Ecto neural progenitor cell (in vitro differentiated cells): ENCODE measurements around the gene ZNF511.

Source experiments
- DNase-seq: peaks from one replicate; pipeline ENCODE4 v3.0.0-alpha.2; 2018; ENCODE audit warnings: low spot score

ZNF511 gene

GRCh38 chr10:133292919-133293809 lies 15.6 kb upstream of the ZNF511 start:
- no peak for DNase-seq

DNA sequence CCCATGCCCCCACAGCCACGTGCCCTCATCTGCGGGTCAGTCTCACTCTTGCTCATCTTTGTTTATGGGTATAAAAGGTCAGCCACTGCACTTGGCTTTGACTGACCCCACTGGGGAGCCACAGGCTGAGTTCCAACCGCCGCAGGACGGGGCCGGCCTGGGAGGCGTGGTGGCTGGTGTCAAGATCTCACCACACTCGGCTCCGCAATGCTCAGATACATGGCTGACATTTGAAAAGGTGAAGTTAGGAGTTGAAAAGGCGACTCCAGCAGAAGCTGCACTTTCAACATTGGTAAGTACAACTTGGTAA lies 14.9 kb upstream of the ZNF511 start:
- DNase-seq, result no peak

DNA sequence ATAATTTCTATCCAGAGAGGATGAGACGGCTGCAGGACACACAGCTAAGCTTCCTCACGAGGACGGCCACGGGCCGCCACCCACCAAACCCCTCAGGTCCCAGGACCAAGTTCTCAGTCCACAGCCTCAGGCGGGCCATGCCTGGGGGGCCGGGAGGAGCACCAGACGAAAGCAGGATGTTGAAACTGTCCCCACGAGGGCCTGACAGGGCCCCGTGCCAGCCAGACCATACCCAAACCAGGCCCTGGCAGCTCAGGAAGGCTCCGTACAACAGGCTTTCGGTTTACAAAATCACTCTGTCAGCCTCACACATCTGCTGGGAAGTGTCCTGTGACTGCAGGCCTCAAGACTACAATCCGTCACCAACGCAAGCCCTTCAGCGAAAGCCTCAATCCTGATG lies 14.5 kb upstream of the ZNF511 start:
- no peak for DNase-seq

GRCh38 chr10:133295426-133296320 lies 13.0 kb upstream of the ZNF511 start:
- no peak for DNase-seq

GRCh38 chr10:133297504-133297903 lies 11.2 kb upstream of the ZNF511 start:
- no peak for DNase-seq

- DNase-seq, result no peak
These were observed 10.2 kb upstream of the ZNF511 start for GRCh38 chr10:133298466-133298865.

- no peak for DNase-seq
These were observed 9.5 kb upstream of the ZNF511 start for GRCh38 chr10:133299224-133299623.

DNA sequence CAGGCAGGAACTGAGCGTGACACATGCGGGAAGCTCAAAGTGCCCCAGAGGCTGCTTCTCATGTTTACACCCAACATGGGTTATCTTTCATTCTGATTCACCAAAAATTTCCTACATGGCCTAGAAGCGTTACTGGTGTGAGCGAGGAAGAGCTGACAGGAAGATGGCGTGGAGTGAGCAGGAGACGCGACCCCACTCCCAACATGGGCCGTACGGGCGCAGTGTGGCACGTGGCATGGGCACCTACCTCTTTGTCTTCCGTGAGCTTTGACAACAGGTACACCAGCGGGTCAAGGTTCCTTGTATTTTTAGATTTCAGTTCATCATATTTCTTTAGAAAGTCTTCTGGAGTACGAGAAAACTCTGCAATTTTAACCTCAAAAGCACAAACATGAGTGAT lies 9.0 kb upstream of the ZNF511 start:
- DNase-seq, result no peak

DNA sequence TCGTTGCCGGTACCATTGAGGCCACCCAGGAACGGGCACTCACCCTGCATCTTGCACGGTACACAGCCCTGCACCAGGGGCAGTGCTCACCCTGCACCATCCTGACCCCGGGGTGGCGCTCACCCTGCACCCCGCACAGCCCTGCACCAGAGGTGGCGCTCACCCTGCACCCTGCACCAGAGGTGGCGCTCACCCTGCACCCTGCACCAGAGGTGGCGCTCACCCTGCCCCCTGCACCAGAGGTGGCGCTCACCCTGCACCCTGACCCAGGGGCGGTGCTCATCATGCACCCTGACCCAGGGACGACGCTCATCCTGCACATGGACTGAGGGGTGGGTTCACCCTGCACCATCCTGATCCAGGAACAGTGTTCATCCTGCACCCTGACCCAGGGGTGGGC lies 6.5 kb upstream of the ZNF511 start:
- DNase-seq, result no peak

- DNase-seq, result no peak
These were observed 5.5 kb upstream of the ZNF511 start for GRCh38 chr10:133303206-133303605.

DNA sequence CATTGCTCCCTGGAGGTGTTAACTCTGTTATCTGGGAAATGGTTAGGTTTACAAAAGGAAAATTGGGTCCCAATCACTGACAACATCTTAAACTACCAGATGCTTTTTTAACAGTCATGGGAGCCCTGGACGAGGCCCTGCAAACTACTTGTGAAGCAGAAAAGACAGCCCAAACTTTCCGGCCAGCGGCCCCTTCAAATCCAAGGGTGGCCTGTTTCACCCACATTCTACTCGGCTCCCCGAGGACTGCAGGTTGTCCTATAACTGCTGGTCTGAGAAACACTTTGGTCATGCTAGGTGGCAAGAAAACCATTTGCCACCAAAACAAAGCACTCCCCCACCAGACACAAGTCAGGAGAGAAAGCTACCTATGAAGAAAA lies 2.6 kb upstream of the ZNF511 start:
- no peak for DNase-seq

DNA sequence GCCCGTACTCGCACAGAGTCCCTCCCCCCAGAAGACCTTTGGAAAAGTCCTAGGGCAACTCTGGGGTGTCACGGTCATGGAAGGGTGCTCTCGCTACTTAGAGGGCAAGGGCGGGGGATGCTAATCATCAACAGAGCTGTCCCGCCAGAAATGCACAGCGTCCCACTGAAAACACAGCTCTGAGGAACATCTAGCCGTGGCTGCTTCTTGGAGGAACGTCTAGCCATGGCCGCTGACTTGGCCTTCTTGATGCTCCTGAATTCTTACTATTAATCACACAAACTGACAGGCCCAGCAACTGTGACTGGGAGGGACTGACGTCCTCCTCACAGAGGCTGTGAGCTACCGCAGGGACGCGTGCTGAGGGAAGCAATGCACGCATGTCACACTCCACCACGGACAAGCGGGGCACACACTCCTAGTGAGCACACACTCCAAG lies 1.8 kb upstream of the ZNF511 start:
- DNase-seq, result no peak

DNA sequence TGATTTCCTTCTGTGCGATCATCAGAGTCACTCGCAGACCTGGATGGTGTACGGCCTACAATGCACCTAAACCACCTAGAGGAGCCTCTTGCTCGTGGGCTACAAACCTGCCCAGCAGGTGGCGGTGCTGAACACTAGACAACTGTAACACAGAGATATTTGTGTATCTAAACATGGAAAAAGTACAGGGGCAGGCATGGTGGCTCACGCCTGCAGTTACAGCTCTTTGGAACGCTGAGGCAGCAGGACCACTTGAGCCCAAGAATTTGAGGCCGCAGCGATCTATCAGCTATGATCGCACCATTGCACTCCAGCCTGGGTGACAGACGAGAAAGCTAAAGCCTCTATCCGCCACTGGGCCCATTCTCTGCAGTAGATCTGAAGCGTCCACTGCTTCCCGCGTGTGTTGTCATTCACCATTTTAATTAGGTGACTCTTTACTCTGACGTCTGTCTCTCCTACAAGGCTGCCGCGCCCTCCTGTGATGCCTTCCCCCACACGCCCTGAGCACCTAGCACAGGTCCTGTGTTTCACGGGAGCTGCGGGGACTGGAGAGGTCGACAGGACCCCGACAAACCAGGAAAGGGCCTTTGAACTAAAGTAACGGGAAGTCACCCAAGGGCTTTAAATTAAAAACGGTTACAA lies 816 bp upstream of the ZNF511 start:
- DNase-seq, result peak; percentile 65

DNA sequence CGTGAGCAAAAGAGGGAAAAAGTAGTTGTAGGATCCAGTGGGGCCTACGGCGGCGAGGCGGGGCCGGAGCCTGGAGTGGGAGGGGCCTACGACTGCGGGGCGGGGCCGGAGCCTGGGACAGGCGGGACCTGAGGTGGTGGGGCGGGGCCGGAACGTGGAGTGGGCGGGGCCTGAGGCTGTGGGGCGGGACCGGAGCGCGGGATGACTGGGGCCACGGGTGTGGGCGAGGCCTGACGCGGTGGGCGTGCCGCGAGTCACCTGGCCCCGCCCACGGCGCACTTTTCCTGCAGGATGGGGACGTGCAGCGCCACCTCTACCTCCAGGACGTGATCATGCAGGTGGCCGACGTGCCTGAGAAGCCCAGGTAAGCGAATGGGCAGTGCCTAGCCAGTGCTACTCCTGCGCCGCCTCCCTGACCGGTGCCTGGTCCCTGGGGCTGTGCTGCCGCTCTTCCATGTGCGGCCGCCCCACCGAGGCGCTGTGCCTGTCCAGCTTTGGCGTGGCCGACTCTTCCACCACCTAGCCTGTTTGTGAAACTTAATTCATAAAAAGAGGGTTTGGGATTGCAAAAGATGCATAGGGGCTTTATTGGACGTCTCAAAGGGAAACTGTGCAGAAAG lies 496 bp downstream of the ZNF511 start:
- DNase-seq, result peak; percentile 97

GRCh38 chr10:133309720-133310398 lies 1.1 kb downstream of the ZNF511 start:
- DNase-seq, result no peak

GRCh38 chr10:133310399-133310755 lies 1.7 kb downstream of the ZNF511 start:
- DNase-seq, result no peak

GRCh38 chr10:133310789-133311188 lies 2.1 kb downstream of the ZNF511 start:
- no peak for DNase-seq

DNA sequence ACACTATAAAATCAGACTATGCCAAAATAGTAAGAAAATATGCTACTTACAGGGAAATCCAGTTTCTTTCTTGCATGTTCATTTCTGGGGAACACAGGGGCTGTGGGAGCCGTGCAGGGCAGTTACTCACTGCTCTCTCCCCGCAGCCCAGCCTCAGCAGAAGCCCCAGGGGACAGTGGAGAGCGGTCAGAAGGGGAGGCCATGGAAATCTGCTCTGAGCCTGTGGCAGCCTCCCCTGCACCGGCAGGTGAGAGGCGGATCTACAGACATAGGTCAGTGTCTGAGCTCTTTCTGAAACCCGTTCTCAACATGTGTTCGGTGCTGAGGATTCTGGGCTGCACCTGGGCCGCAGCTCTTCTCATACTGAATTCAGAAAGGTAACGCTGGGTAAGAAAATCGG lies 2.9 kb downstream of the ZNF511 start:
- DNase-seq, result no peak

DNA sequence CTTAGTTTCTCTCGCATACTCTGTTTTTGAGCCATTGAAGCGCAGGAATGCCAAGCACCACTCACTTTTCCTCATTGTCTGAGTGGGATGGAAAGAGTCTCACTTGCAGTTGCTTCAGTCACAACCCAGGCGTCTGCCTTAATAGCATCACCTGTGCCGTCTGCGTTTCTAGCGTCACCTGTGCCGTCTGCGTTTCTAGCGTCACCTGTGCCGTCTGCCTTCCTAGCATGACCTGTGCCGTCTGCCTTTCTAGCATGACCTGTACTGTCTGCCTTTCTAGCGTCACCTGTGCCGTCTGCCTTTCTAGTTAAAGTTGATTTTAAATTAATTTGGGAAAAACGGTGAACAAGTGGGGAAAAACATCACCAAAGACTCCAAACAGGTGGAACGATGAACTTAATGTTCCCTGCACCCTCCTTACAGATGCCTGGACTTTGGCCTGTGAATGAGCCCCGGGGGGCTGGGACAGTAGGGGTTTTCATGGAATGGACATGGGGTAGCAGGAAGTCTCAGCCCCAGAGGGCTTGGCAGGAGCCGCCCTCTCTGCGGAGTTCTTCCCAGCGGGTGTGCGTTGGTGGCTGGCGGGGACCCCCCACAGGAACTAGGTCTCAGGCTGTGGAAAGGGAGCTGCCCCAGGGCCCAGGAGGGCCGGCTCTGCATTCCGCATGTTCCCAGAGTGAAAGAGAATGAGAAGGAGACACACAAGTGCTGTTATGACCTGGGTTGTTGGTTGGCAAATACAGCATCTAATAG lies 3.5 kb downstream of the ZNF511 start:
- DNase-seq, result no peak

GRCh38 chr10:133312769-133313145 lies 4.0 kb downstream of the ZNF511 start:
- DNase-seq, result no peak

GRCh38 chr10:133313192-133313591 lies 4.5 kb downstream of the ZNF511 start:
- no peak for DNase-seq
